Inferior parietal cortex (tissue), 1 donor: ENCODE results near the gene NDFIP1.
"Not testable (repeated sequence)": the region's sequence is repeated elsewhere in the genome, so short reads cannot be mapped to it uniquely, and the experiment has no call there.

ENCODE experiments used
- DNase-seq: peaks from one replicate; pipeline ENCODE4 v3.0.0-alpha.2; 2016; ENCODE audit errors: extremely low spot score

The NDFIP1 gene

GRCh38 chr5:142154449-142154841 lies 45.9 kb downstream of the NDFIP1 start:
- DNase-seq: not testable (repeated sequence)

- no peak for DNase-seq
These were observed 48.4 kb downstream of the NDFIP1 start for GRCh38 chr5:142156839-142157463.

DNA sequence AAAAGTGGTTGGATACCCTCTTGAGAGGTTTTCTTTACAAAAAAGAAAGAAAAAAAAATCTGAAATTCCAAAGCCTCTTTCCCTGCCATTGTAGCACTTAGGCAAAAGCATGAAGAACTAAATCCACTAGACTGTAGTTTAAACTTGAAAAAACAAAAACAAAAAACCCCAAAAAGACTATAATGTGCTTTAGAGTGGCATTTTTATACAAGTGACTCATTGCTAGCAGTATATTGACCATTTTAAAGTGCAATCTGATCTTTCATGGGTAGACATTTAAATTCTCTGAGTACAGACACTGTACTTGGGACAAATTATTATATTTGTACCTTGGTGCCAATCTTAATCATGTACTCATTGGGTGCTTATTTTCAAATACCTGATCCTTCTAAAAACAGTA lies 50.8 kb downstream of the NDFIP1 start:
- no peak for DNase-seq

DNA sequence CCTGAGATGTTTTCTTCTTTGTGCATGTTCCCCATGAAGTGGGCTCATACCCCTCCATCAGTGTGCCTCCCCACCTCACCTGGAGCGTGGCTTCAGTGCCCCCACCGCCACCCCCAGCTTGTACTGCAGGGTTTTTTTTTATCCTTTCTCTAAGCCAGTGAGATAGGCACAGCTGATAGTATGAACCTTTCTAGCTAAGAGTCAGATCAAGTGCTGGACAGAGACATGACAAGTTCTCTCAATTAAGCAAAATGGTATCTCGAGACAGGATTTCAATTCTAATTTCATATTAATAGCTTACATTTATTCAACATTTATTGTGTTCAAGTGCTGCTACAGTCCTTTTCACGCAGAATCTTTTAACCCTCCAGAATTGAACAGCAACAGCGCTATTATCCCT lies 55.7 kb downstream of the NDFIP1 start:
- DNase-seq: no peak

DNA sequence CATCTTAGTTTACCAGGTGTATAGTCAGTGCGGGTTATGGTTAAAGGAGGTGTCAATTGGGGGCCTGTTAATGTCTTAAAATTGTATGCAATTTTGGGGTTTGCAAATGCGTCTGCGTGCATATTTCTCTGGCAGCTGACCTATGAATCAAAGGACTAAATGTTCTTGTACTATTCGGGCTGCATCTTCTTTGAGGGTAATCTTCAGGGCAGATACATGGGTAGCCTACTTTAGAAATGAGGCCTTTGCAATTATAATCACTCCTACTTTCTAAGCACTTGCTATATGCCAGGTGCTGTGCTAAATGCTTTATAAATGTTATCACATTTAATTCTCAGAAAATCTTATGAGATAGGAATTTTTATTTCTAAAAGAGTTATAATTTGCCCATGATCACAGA lies 58.2 kb downstream of the NDFIP1 start:
- no peak for DNase-seq

GRCh38 chr5:142167458-142167857 lies 58.9 kb downstream of the NDFIP1 start:
- DNase-seq: no peak

GRCh38 chr5:142168365-142168764 lies 59.8 kb downstream of the NDFIP1 start:
- no peak for DNase-seq

DNA sequence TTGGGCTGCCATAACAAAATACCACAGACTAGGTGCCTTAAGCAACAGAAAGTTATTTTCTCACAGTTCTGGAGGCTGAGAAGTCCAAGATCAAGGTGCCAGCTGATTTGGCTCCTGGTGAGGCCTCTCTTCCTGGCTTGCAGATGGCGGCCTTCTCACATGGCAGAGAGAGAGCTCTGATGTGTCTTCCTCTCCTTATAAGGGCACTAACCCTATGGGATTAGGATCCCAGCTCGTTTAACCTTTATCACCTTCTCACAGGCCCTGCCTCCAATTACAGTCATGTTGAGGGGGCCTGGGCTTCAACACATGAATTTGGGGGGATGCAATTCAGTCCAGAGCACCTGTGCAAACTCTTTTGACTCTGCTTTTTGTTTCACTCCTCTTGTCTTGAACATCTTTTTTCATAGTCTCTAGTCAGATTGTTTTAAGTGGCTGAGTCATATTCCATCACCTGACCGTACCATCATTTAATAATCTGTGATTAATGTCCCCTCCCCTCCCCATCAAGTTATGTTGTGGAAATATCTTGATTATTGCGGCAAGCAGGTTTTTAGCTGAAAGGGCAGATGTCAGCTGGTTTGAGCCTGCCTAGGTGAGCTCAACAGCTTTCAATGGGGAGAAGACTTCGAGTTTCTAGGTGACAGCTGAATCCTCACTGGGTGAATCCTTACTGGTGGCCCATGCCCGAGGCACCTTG lies 61.8 kb downstream of the NDFIP1 start:
- DNase-seq: no peak

DNA sequence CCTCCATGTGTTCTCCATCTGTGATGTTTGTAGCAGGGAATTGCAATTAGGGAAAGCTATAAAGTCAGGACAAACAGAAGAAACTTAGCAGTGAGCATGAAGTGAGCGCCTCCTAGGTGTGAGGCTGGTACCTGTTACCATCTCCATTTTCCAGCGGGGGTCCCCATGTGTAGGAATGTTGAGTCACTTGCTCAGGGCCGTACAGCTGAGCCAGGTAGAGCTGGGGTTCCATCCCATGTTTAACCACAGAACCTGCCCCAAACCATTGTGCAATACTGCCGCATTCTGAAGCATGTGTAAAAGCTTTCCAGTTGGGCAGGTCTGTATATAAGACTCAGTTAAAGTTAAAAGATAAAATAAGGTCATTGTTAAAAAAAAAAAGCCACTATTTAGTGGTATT lies 62.7 kb downstream of the NDFIP1 start:
- no peak for DNase-seq

GRCh38 chr5:142175039-142175438 lies 66.5 kb downstream of the NDFIP1 start:
- DNase-seq: no peak

- DNase-seq: no peak
These were observed 67.0 kb downstream of the NDFIP1 start for GRCh38 chr5:142175461-142176142.

DNA sequence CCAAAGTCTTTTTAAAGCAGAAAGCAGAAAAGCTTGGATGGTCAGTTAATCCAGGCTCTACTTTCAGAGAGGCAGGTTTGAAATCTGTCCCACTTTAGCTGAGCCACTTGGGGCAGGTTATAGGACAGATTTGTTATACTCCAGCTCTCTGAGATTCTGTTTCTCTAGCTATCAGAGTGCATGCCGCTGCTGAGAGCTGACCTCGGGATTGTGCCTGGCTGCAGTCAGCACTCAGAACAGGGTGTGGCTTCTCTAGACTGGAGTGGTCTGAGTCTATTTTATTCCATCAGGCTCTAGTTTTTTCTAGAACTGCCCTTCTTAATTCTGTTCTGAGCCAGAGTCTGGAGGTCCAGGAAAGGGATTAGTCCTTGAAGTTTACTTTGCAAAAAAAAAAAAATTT lies 67.7 kb downstream of the NDFIP1 start:
- DNase-seq: no peak

- DNase-seq: no peak
These were observed 70.1 kb downstream of the NDFIP1 start for GRCh38 chr5:142178651-142179050.

- DNase-seq: no peak
These were observed 71.3 kb downstream of the NDFIP1 start for GRCh38 chr5:142179776-142180387.

DNA sequence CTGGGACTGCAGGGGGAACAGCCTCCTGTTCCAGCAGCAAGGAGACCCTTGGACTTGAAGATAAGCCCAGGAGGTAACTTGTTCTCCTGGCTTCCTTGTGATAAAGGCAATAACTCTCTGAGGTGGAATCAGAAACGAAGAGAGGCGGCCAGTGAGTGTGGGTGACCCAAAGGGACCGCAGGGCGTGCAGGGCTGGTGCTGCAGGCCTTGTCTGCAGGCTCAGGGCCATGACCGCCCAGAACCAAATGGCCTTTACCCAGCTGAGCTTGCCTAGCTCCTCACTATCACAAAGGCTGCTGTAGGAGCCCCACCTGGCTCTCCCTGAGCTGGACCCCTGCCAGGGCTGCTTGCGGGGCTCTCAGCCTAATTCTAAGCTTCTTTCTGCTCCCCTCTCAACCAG lies 72.5 kb downstream of the NDFIP1 start:
- no peak for DNase-seq

- no peak for DNase-seq
These were observed 73.1 kb downstream of the NDFIP1 start for GRCh38 chr5:142181547-142182163.

GRCh38 chr5:142182840-142183239 lies 74.3 kb downstream of the NDFIP1 start:
- DNase-seq: no peak

DNA sequence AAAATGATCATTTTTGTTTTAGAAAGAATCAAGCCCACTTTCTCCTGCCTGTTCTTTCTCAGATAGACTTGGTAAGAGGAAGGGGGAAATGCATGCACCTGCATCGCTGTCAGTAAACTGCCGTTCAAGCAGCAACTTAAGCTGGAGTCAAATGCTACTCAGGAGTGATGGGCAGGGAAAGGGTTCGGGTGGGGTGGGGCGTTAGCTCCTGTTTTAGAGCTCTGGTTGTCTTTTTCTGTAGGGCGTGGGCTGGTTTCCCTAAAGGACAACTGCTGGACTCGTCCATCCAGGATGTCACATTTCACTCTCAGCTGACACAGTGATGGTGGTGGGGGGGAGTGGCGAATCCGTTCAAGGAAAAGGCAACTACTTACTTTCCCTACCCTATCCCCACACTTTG lies 75.0 kb downstream of the NDFIP1 start:
- no peak for DNase-seq

DNA sequence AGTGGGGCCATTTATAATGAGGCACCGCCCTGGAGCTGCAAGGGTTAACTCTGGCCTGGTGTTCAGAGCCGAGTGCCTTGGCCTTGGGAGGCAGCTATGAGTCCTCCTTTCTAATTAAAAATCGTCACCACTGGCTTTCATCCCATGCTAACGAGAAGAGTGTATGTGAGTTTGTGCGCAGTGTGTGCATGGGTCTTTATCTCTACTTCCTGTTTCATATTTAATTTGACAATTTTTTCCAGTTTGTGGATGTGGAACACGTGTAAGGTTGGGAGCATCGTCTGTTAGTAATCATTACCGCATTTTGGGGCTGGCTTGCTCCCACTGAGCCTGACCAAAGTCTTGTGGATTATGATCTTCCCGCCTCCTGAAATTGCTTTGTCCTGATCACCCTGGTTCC lies 76.4 kb downstream of the NDFIP1 start:
- DNase-seq: no peak

GRCh38 chr5:142186514-142186856 lies 77.9 kb downstream of the NDFIP1 start:
- no peak for DNase-seq

DNA sequence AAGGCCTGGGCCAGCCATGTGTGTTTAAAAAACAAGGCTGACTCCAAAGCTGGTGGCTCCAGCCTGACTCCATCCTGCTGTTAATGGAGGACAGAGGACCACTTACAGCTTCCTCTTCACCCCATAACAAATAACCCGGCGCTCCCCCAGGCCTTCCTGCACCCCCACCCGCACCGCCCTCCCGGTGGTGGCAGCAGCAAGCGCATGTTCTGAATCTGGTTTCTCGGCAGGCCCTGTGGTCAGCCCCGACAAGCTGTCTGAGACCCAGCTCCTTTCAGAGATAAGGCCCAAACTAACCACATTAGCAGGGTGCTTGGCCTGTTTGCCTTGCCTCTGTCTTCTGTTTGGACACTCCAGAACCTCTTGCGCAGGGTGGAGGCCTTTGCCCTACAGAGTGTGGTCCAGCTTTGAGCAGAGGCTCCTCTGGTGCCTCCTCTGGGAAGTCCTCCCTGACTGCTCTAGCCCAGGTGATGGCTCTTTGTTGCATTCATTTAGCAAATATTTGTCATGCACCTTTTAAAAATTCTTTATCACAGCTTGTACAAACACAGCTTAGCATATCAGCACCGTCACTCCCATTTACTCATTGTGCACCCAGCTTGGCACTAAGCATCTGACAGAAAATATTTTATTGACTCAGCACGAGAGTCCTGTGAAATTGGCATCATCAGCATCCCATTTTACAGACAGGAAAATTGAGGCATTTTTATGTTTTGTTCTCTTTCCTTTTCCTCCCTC lies 78.4 kb downstream of the NDFIP1 start:
- no peak for DNase-seq

DNA sequence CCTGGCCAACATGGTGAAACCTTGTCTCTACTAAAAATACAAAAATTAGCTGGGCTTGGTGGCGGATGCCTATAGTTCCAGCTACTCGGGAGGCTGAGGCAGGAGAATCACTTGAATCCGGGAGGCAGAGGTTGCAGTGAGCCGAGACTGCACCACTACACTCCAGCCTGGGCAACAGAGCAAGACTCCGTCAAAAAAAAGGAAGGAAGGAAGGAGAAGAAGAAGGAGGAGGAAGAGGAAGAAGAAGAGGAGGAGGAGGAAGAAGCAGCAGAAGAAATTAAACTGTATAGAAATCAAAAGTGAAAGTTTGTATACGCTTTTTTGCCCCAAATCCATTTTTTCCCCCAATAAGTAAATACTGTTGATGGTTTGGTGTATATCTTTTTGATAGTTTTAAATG lies 80.1 kb downstream of the NDFIP1 start:
- DNase-seq: not testable (repeated sequence)
